DMS153 treated with DMSO at 0.1 percent for 48 hours (cell line): Measurements from ENCODE around the gene GEMIN2.
"Not testable (repeated sequence)": the region's sequence is repeated elsewhere in the genome, so short reads cannot be mapped to it uniquely, and the experiment has no call there.

Experiments
- DNase-seq: peaks from one replicate; lab custom pipeline; 2025; ENCODE audit not compliant: unreplicated experiment; lab: John Stamatoyannopoulos, UW

Gene GEMIN2

DNA sequence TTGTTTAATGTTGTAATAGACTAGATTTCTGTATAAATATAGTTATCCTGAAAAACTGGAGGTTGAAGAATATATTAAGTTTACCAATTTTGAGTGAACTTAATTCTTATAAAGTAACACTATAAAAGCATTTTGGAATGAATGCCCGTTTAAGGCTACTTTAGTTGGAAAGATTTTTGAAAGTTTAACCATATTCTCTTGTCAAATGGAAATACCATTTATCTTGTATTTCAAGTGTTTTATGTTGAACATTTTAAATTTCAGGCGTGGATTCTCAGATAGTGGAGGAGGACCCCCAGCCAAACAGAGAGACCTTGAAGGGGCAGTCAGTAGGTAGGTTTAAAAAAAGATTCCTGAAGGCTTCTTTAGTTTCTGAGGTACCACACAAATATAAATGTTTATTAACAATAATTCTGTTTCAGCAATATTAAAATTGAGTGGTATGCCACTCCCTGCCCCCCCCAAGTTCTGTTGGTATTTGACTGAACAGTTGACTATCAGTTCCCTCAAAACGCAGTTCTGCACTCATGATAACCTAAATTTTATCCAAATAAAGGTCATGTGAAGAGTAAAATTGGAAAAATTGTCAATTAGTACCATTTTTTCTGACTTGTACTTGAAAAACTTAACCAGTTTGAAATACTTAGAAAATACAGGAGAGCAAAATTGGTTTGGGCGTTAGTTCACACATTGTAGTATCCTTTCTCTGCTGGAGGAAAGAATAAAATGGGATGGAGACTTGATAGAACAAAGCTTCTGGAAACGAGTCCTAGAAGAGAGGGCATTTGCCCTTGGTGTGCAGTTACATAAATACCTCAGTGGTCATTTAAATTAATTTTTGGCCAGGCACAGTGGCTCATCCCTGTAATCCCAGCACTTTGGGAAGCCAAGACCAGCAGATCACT, 62.4 kb downstream of the GEMIN2 start:
- no peak for DNase-seq

DNA sequence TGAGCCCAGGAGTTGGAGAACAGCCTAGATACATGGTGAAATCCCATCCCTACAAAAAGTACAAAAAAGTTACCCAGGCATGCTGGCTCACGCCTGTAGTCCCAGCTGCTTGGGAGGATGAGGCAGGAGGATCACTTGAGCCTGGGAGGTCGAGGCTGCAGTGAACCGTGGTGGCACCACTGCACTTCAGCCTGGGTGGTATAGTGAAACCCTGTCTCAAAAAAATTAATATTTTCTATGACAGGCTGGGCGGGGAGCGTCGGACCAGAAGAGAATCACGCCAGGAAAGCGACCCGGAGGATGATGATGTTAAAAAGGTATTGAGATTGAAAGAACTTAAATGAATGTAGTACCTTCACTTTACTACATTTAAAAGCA, 63.0 kb downstream of the GEMIN2 start:
- DNase-seq, result no peak

DNA sequence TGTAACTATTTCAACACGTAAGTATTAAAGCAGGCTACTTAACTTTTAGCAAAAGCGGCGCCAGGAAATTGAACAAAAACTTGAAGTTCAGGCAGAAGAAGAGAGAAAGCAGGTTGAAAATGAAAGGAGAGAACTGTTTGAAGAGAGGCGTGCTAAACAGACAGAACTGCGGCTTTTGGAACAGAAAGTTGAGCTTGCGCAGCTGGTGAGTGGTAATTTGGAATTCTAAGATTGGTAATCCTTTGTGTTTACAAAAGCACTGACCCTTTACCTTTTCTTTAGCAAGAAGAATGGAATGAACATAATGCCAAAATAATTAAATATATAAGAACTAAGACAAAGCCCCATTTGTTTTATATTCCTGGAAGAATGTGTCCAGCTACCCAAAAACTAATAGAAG, 64.9 kb downstream of the GEMIN2 start:
- DNase-seq, result no peak

DNA sequence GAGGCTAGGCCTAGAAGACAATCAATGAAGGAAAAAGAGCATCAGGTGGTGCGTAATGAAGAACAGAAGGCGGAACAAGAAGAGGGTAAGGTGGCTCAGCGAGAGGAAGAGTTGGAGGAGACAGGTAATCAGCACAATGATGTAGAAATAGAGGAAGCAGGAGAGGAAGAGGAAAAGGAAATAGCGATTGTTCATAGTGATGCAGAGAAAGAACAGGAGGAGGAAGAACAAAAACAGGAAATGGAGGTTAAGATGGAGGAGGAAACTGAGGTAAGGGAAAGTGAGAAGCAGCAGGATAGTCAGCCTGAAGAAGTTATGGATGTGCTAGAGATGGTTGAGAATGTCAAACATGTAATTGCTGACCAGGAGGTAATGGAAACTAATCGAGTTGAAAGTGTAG, 66.4 kb downstream of the GEMIN2 start:
- DNase-seq, result no peak

DNA sequence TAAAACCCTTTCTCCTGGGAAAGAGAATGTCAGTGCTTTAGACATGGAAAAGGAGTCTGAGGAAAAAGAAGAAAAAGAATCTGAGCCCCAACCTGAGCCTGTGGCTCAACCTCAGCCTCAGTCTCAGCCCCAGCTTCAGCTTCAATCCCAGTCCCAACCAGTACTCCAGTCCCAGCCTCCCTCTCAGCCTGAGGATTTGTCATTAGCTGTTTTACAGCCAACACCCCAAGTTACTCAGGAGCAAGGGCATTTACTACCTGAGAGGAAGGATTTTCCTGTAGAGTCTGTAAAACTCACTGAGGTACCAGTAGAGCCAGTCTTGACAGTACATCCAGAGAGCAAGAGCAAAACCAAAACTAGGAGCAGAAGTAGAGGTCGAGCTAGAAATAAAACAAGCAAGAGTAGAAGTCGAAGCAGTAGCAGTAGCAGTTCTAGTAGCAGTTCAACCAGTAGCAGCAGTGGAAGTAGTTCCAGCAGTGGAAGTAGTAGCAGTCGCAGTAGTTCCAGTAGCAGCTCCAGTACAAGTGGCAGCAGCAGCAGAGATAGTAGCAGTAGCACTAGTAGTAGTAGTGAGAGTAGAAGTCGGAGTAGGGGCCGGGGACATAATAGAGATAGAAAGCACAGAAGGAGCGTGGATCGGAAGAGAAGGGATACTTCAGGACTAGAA, 67.0 kb downstream of the GEMIN2 start:
- no peak for DNase-seq

DNA sequence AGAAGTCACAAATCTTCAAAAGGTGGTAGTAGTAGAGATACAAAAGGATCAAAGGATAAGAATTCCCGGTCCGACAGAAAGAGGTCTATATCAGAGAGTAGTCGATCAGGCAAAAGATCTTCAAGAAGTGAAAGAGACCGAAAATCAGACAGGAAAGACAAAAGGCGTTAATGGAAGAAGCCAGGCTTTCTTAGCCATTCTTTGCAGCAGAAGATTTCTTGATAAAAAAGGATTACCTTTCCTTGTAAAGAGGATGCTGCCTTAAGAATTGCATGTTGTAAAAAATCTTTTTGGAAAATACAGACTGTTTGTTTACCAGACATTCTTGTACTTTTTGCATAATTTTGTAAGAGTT, 67.5 kb downstream of the GEMIN2 start:
- DNase-seq, result no peak

DNA sequence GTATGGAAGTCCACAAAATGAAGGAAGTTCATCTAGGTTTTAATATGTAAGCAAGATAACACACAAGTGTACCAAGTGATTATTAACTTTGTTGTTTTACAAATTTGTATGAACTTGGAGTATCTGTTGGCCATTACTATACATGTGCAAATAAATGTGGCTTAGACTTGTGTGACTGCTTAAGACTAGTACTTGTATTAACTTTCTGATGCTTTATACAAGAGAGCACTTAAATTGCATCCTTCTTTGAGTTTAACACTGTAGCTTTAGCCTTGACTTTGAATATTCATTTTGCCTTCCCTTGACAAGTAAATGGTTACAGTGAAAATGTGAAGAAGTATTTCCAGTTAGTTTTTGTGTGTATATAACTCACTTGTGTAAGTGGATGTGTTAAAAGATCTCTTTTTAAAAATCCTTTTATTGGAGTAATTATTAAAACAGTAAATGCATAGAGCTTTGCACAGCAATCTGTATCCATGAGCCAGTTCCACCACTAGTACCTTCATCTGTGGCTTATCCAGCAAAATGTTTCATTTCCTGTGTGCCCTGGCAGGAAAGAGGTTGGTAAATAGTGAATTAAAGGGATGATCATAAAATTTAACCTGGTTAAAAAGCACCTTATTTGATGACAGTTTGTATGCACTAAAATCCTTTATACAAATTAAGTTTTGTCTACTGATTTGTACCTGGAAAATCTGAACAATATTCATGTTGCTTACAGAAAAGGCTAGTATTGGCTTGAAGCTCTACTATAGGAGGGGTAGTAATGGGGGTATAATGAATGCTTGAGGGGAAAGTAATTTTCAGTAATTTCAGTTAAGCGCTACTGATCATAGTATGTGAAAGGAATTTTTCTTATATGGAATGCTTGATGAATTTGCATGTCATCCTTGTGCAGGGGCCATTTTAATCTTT, 68.9 kb downstream of the GEMIN2 start:
- DNase-seq, result no peak

DNA sequence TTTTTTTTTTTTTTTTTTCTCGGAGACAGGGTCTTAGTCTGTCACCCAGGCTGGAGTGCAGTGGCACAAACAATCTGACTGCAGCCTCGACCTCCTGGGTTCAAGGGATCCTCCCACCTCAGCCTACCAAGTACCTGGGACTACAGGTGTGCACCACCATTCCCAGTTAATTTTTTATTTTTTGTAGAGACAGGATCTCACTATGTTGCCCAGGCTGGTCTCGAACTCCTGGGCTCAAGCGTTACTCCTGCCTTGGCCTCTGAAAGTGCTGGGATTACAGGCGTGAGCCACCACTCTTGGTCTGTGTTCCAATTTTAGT, 69.5 kb downstream of the GEMIN2 start:
- not testable (repeated sequence) for DNase-seq

DNA sequence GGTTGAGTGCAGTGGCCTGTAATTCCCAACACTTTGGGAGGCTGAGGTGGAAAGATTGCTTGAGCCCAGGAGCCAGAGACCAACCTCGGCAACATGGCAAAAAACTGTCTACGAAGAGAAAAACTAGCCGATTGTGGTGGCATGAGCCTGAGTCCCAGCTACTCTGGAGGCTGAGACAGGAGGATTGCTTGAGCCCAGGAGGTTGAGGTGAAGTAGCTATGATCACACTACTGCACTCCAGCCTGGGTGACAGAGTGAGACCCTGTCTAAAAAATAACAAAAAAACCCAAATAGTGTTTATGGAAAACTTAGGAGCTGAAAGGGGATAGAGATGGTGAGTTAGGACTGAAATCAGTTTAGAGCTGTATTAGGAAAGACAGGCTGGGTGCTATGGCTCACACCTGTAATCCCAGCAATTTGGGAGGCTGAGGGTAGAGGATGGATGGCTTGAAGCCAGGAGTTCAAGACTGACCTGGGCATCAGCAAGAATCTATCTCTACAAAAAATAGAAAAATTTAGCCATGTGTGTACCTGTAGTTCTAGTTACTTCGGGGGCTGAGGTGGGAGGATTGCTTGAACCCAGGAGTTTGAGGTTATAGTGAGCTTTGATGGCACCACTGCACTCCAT, 70.6 kb downstream of the GEMIN2 start:
- no peak for DNase-seq

DNA sequence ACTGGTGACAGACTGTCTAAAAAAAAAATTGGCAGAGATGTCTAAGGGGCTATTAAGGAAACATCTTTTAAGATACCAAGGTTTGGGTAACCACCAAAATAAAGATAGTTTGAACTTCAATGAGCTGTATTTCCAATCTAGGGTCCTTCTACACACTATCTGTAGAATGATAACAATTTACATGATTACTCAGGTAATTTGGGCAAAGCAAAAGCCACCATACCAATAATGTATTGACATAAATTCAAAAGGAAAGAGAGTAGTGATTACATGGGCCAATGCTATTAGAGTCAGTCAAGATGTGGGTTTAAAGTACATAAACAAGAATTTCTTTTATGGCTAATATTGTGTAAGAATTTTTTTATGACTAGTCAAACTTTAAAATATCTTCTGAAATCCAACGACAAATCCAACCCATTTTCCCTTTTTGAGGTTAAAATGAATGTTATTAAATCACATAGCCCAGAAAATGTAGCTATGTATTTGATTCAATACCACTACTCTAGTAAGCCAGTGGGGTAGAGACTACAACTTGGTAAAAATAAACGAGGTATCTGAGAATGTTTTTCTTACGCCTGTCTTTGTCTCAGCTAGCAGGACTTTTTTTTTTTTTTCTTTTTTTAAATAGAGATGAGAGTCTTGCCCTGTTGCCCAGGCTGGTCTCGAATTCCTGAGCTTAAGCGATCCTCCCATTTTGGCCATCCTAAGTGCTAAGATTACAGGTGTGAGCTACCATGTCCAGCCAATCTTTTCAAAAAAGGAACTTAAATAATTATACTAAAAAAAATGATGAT, 71.3 kb downstream of the GEMIN2 start:
- no peak for DNase-seq
